Mesendoderm (in vitro differentiated cells): Measurements from ENCODE around the gene SCPEP1.

Source experiments
- DNase-seq: peaks from one replicate; pipeline ENCODE4 v3.0.0; 2013
- H2AK5ac ChIP-seq: 2 replicates; pipeline ENCODE4 v1.6.1; 2013; ENCODE audit warnings: low read length, inconsistent platforms
- H2BK120ac ChIP-seq: 2 replicates; pipeline ENCODE4 v1.6.1; 2013; ENCODE audit warnings: low read depth, mild to moderate bottlenecking, low read length, moderate library complexity, mixed read lengths
- H2BK15ac ChIP-seq: replicated peaks from 2 replicates; pipeline ENCODE4 v1.6.1; 2013; ENCODE audit warnings: low read depth, mild to moderate bottlenecking, moderate library complexity
- H2BK5ac ChIP-seq: 2 replicates; pipeline ENCODE4 v1.6.1; 2013; ENCODE audit warnings: low read length, inconsistent platforms
- H3K18ac ChIP-seq: 2 replicates; pipeline ENCODE4 v1.6.1; 2013; ENCODE audit warnings: mild to moderate bottlenecking, low read length, mixed read lengths
- H3K23ac ChIP-seq: one replicate; pipeline ENCODE4 v1.6.1; 2013; ENCODE audit warnings: low read length
- H3K27ac ChIP-seq: 2 replicates; pipeline ENCODE4 v1.5.1; 2013; ENCODE audit warnings: low read depth, mild to moderate bottlenecking, inconsistent platforms, low read length, moderate library complexity
- H3K27me3 ChIP-seq: 2 replicates; pipeline ENCODE4 v1.6.1; 2013; ENCODE audit warnings: low read length, control low read depth, mild to moderate bottlenecking, inconsistent platforms; ENCODE audit not compliant: insufficient read depth, poor library complexity
- H3K36me3 ChIP-seq: 2 replicates; pipeline ENCODE4 v1.6.1; 2013; ENCODE audit warnings: low read length, inconsistent platforms; ENCODE audit not compliant: control insufficient read depth, insufficient read depth
- H3K4ac ChIP-seq: one replicate; pipeline ENCODE4 v1.6.1; 2013; ENCODE audit warnings: low read depth, mild to moderate bottlenecking, low read length, moderate library complexity
- H3K4me1 ChIP-seq: 2 replicates; pipeline ENCODE4 v1.6.1; 2013; ENCODE audit warnings: low read depth, low read length, inconsistent platforms; ENCODE audit not compliant: control insufficient read depth
- H3K4me2 ChIP-seq: 2 replicates; pipeline ENCODE4 v1.6.1; 2013; ENCODE audit warnings: low read length
- H3K4me3 ChIP-seq: 2 replicates; pipeline ENCODE4 v1.5.1; 2013; ENCODE audit warnings: mild to moderate bottlenecking, low read length
- H3K56ac ChIP-seq: one replicate; pipeline ENCODE4 v1.6.1; 2013; ENCODE audit warnings: low read length
- H3K79me1 ChIP-seq: 2 replicates; pipeline ENCODE4 v1.6.1; 2013; ENCODE audit warnings: low read length, inconsistent platforms
- H3K79me2 ChIP-seq: 2 replicates; pipeline ENCODE4 v1.6.1; 2013; ENCODE audit warnings: mild to moderate bottlenecking, low read length; ENCODE audit not compliant: control insufficient read depth, insufficient read depth
- H3K9ac ChIP-seq: 2 replicates; pipeline ENCODE4 v1.6.1; 2013; ENCODE audit warnings: low read length, inconsistent platforms
- H4K5ac ChIP-seq: one replicate; pipeline ENCODE4 v1.6.1; 2013; ENCODE audit warnings: low read length
- H4K8ac ChIP-seq: one replicate; pipeline ENCODE4 v1.6.1; 2013; ENCODE audit warnings: low read depth, mild to moderate bottlenecking, control low read depth, low read length, moderate library complexity
- WGBS: extraction: QIAGEN DNeasy Blood & Tissue Kit; methylation state at CpG from one replicate; pipeline ENCODE4 v1.1.7; 2013; ENCODE audit warnings: low lambda C conversion rate, missing lambda C conversion rate; ENCODE audit not compliant: insufficient coverage; ENCODE audit errors: extremely low coverage; 5-methylcytosine and 5-hydroxymethylcytosine counted together

The SCPEP1 gene

GRCh38 chr17:56983366-56983765 is 5.4 kb downstream of the SCPEP1 start:
- H3K4me2 ChIP-seq = no peak overlapping the region
- H2BK120ac ChIP-seq = no peak overlapping the region
- H4K5ac ChIP-seq = no peak overlapping the region
- no peak overlapping the region for H4K8ac ChIP-seq
- H3K4me3 ChIP-seq = no peak overlapping the region
- peaks cover 2% of the 10 kb centered on the region for H3K4me1 ChIP-seq
- no peak overlapping the region for H2AK5ac ChIP-seq
- H3K79me2 ChIP-seq = no peaks in the 10 kb centered on the region
- no peak overlapping the region for H3K18ac ChIP-seq
- H2BK5ac ChIP-seq = no peak overlapping the region
- no peak overlapping the region for H2BK15ac ChIP-seq
- no peak overlapping the region for H3K27ac ChIP-seq
- H3K36me3 ChIP-seq = peaks cover 4% of the 10 kb centered on the region
- WGBS = no CpG with 5 or more reads among the region's 3 CpGs
- H3K79me1 ChIP-seq = no peaks in the 10 kb centered on the region
- no peak for DNase-seq
- no peaks in the 10 kb centered on the region for H3K27me3 ChIP-seq
- H3K56ac ChIP-seq = no peak overlapping the region
- H3K23ac ChIP-seq = no peak overlapping the region
- H3K9ac ChIP-seq = no peak overlapping the region
- H3K4ac ChIP-seq = no peak overlapping the region

GRCh38 chr17:56985371-56986162 is 7.6 kb downstream of the SCPEP1 start:
- no peak overlapping the region for H3K27ac ChIP-seq
- no peaks in the 10 kb centered on the region for H3K79me1 ChIP-seq
- no peak overlapping the region for H3K4me3 ChIP-seq
- DNase-seq = no peak
- H3K56ac ChIP-seq = no peak overlapping the region
- H3K27me3 ChIP-seq = no peaks in the 10 kb centered on the region
- no peak overlapping the region for H2BK15ac ChIP-seq
- H4K8ac ChIP-seq = no peak overlapping the region
- H3K23ac ChIP-seq = no peak overlapping the region
- no peak overlapping the region for H2BK120ac ChIP-seq
- H3K79me2 ChIP-seq = no peaks in the 10 kb centered on the region
- H3K4me1 ChIP-seq = no peaks in the 10 kb centered on the region
- H3K9ac ChIP-seq = no peak overlapping the region
- H3K36me3 ChIP-seq = peaks cover 4% of the 10 kb centered on the region
- no peak overlapping the region for H2AK5ac ChIP-seq
- no peak overlapping the region for H4K5ac ChIP-seq
- H3K4me2 ChIP-seq = no peak overlapping the region
- WGBS = 100% methylated on average over 1 of the region's 14 CpGs
- no peak overlapping the region for H3K4ac ChIP-seq
- H2BK5ac ChIP-seq = no peak overlapping the region
- no peak overlapping the region for H3K18ac ChIP-seq

- H3K36me3 ChIP-seq = peaks cover 5% of the 10 kb centered on the region
- no CpG with 5 or more reads among the region's 11 CpGs for WGBS
- no peak for DNase-seq
Measured at GRCh38 chr17:56987283-56987834, 9.4 kb downstream of the SCPEP1 start.

DNA sequence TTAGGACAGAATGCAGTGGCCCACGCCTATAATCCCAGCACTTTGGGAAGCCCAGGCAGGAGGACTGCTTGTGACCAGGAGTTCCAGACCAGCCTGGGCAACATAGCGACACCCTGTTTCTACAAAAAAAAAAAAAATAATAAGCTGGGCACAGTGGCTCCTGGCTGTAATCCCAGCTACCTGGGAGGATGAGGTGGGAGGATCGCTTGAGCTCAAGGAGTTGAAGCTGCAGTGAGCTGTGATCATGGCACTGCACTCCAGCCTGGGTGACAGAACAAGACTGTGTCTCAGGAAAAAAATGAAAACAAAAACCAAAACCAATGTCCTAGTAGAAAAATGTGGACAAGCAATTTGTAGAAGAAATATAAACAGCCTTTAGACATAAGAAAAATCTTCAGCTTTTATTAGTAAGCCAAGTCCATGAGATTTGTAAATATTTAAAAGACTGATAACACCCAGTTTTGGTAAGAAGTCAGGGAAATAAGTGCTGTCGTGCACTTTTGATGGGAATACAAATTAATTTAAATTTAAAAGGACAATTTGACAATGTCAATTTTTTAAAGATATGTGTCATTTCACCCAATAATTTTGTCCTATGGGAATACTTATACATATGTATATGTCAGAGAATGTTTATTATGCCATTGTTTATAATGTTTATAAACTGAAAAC is 11.1 kb downstream of the SCPEP1 start:
- Histone ChIP-seq H4K5ac (no peak overlapping the region), H3K4me3 (no peak overlapping the region), H3K79me2 (no peaks in the 10 kb centered on the region), H3K4me2 (no peak overlapping the region), H3K9ac (no peak overlapping the region), H3K56ac (no peak overlapping the region), H3K23ac (no peak overlapping the region), H2BK5ac (no peak overlapping the region), H3K27ac (no peak overlapping the region), H2AK5ac (no peak overlapping the region), H2BK120ac (no peak overlapping the region), H3K27me3 (no peaks in the 10 kb centered on the region), H3K4ac (no peak overlapping the region), H3K79me1 (no peaks in the 10 kb centered on the region), H3K18ac (no peak overlapping the region), H2BK15ac (no peak overlapping the region), H3K36me3 (peaks cover 5% of the 10 kb centered on the region), H3K4me1 (no peaks in the 10 kb centered on the region), H4K8ac (no peak overlapping the region)
- no peak for DNase-seq
- no CpG with 5 or more reads among the region's 4 CpGs for WGBS

More at GRCh38 chr17:56987283-56987834, 9.4 kb downstream of the SCPEP1 start:
- H3K23ac ChIP-seq = no peak overlapping the region
- no peaks in the 10 kb centered on the region for H3K4me1 ChIP-seq
- H3K27ac ChIP-seq = no peak overlapping the region
- no peaks in the 10 kb centered on the region for H3K27me3 ChIP-seq
- no peak overlapping the region for H2BK15ac ChIP-seq
- no peak overlapping the region for H3K18ac ChIP-seq
- no peak overlapping the region for H2BK5ac ChIP-seq
- no peak overlapping the region for H3K4me3 ChIP-seq
- no peak overlapping the region for H4K5ac ChIP-seq
- H4K8ac ChIP-seq = no peak overlapping the region
- H2AK5ac ChIP-seq = no peak overlapping the region
- H3K4me2 ChIP-seq = no peak overlapping the region
- H3K79me1 ChIP-seq = no peaks in the 10 kb centered on the region
- H3K9ac ChIP-seq = no peak overlapping the region
- no peak overlapping the region for H3K56ac ChIP-seq
- no peak overlapping the region for H2BK120ac ChIP-seq
- H3K79me2 ChIP-seq = no peaks in the 10 kb centered on the region
- no peak overlapping the region for H3K4ac ChIP-seq

DNA sequence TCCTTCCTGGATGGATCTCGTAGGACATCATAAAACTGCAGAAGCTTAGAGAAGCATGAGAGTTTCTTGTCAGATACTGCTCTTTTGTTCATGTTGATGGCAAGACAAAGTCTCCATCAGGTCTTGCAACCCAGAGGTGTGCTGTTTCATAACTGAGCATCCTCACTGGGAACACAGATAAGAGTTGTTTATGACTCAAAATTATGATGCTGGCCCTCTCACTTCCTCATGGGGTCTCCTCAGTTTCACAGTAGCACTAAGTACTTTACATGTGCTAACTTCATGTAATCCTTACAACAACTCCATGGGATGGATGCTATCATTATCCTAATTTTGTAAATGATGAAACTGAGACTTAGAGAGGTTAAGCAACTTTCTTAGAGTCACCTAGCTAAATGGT is 14.4 kb downstream of the SCPEP1 start:
- Histone ChIP-seq H3K9ac (no peak overlapping the region), H3K27me3 (no peaks in the 10 kb centered on the region), H3K18ac (no peak overlapping the region), H3K56ac (no peak overlapping the region), H2BK15ac (no peak overlapping the region), H3K4ac (no peak overlapping the region), H3K4me3 (no peak overlapping the region), H2BK5ac (no peak overlapping the region), H3K27ac (no peak overlapping the region), H3K79me1 (no peaks in the 10 kb centered on the region), H2BK120ac (no peak overlapping the region), H4K5ac (no peak overlapping the region), H2AK5ac (no peak overlapping the region), H3K4me1 (no peaks in the 10 kb centered on the region), H3K23ac (no peak overlapping the region), H4K8ac (no peak overlapping the region), H3K36me3 (peaks cover 3% of the 10 kb centered on the region), H3K79me2 (no peaks in the 10 kb centered on the region), H3K4me2 (no peak overlapping the region)
- no CpG with 5 or more reads among the region's 1 CpG for WGBS
- DNase-seq = no peak
